ENCODE measurements around the gene ATG9B. TPM values are rescaled to one million over a fixed set of nuclear protein-coding genes. Genes with fewer than 3 reads are reported as not detected.

Gene ATG9B
- total and polyA plus RNA-seq, 4 donors = 0.78 to 2.8 (median 1.5) TPM

DNA sequence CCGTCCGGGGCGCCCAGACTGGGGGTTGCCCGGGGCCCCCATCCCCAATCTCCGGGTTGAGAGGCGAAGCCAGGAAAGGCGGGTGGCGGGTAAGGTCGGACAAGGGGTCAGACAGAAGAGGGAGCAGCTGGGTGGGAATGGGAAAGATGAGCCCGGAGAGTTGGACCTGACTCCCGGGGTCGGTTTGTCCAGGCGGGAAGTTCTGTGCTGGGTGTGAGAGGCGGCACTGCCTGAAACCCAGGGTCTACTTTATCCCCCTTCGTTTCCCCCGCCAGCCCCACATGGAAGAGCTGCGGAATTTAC, 35.8 kb upstream of the ATG9B start:
- Histone ChIP-seq H3K36me3 (ENCODE audit: control insufficient read depth in 4 of 4, insufficient read depth in 4 of 4, low read length in 4 of 4) (peaks cover 0 to 12% (median 7%) of the 10 kb centered on the region in 4 donors), H3K4me1 (ENCODE audit: control insufficient read depth in 5 of 5, insufficient read depth in 5 of 5, low read length in 5 of 5) (peaks cover 12 to 44% (median 26%) of the 10 kb centered on the region in 5 donors), H3K27me3 (ENCODE audit: control insufficient read depth in 3 of 3, insufficient read depth in 3 of 3, low read length in 2 of 3) (no peaks in the 10 kb centered on the region), H3K4me3 (peak overlapping the region; percentile 63), H3K9me3 (ENCODE audit: control insufficient read depth in 4 of 4, insufficient read depth in 3 of 4, low read length in 3 of 4) (no peaks in the 10 kb centered on the region), H3K27ac (ENCODE audit: low read depth in 1 of 2, low read length in 1 of 2) (peak overlapping the region; percentile 37 to 96), H3K9ac (ENCODE audit: insufficient read depth in 1 of 2, low read length in 2 of 2) (peak overlapping the region in 1 of 2 donors; percentile 34)
- 2% methylated on average over 13 to 17 of the region's 17 CpGs for WGBS, 2 donors
- ATAC-seq (ENCODE audit: insufficient read depth, low FRiP score) = no peak
- DNase-seq = no peak
- TF ChIP-seq, protein P1, sequence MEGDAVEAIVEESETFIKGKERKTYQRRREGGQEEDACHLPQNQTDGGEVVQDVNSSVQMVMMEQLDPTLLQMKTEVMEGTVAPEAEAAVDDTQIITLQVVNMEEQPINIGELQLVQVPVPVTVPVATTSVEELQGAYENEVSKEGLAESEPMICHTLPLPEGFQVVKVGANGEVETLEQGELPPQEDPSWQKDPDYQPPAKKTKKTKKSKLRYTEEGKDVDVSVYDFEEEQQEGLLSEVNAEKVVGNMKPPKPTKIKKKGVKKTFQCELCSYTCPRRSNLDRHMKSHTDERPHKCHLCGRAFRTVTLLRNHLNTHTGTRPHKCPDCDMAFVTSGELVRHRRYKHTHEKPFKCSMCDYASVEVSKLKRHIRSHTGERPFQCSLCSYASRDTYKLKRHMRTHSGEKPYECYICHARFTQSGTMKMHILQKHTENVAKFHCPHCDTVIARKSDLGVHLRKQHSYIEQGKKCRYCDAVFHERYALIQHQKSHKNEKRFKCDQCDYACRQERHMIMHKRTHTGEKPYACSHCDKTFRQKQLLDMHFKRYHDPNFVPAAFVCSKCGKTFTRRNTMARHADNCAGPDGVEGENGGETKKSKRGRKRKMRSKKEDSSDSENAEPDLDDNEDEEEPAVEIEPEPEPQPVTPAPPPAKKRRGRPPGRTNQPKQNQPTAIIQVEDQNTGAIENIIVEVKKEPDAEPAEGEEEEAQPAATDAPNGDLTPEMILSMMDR (IDR thresholded peaks at IDR 0.05; ENCODE audit: control extremely low read depth, extremely low read depth) = no peak

DNA sequence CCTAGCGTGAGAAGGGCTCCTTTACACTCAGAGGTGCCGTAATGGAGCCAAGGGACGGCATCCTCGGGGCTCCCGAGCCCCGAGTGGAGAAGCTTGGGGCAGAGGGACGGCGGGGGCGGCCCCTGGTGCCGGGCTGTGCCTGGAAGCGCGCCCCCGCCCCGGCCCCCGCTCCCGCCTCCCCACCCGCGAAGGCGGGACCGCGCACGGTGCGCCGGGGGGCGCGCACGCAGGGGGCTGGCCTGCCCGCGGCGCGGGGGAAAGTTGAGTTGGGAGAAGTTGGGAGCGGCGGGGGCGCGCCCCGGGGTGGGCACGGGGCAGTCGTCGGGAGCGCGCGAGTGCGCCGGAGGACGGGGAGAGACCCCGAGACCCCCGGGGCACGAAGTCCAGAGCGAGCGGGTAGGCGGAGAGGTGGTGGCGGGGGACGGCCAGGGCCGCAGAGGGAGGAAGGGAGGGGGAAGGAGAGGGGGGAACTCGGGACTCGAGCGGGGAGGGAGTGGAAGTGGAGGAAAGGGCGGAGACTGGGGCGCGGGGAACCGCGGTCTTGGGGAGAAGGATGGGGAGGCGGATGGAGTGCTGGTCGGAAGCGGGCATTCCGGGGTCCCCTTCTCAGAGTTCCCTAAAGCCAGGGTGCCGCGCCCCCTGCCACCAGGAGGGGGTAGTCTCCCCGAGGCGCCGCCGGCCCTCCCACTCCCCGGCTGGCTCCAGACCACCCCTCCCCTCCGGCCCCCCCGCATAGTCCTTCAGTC, 35.2 kb upstream of the ATG9B start, which contains the start of gene SLC4A2:
Gene SLC4A2, plus strand, starts transcription at position 223 of the 746 bp plus-strand sequence. CDS start 2,399 bp downstream, outside the sequence.
- peak; percentile 55 for ATAC-seq (ENCODE audit: insufficient read depth, low FRiP score)
- H3K9ac ChIP-seq (ENCODE audit: insufficient read depth in 1 of 2, low read length in 2 of 2) = peak within 1 kb of the TSS; percentile 42 to 93
- TF ChIP-seq, protein P1 (IDR thresholded peaks at IDR 0.05; ENCODE audit: control extremely low read depth, extremely low read depth) = no peak
- H3K36me3 ChIP-seq (ENCODE audit: control insufficient read depth in 4 of 4, insufficient read depth in 4 of 4, low read length in 4 of 4) = peaks cover 0 to 7% (median 3%) of the 10 kb centered on the region in 4 donors
- no peaks in the 10 kb centered on the region for H3K9me3 ChIP-seq (ENCODE audit: control insufficient read depth in 4 of 4, insufficient read depth in 3 of 4, low read length in 3 of 4)
- H3K4me1 ChIP-seq (ENCODE audit: control insufficient read depth in 5 of 5, insufficient read depth in 5 of 5, low read length in 5 of 5) = peaks cover 12 to 44% (median 26%) of the 10 kb centered on the region in 5 donors
- H3K27ac ChIP-seq (ENCODE audit: low read depth in 1 of 2, low read length in 1 of 2) = peak within 1 kb of the TSS; percentile 96
- peak within 1 kb of the TSS; percentile 63 for H3K4me3 ChIP-seq
- H3K27me3 ChIP-seq (ENCODE audit: control insufficient read depth in 3 of 3, insufficient read depth in 3 of 3, low read length in 2 of 3) = no peaks in the 10 kb centered on the region
- WGBS, 2 donors = 1% methylated on average over 44 to 75 of the region's 75 CpGs
- DNase-seq = peak; percentile 86 to 92 (median 88)

DNA sequence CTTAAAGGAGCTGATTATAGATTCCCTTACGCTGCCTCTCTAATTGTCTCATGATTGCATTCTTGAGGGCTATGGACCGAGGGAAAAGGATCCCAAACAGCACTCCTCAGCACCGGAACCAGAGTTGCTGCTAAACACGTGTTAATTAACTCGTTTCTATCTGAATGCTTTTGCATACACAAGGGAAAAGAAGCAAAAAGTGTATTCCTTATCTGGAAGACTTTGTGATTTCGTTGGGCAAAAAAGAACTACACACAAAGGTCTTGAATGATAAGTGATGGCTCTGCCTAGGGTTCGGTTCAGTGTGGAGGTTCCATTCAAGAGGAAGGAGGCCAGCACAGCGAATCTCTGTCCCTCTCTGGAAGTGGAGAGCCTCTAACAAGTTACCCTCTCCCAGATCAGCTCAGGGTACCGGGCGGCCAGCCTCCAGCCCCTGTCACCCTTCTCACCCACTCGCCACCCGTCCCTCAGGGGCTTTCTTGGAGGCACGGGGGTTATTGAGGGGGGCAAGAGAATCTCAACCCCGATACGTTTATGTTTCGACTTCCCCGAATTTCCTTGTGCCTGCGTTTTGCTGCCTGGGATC, 34.6 kb upstream of the ATG9B start:
- DNase-seq = no peak

More for the DNA sequence above, 34.6 kb upstream of the ATG9B start:
- ATAC-seq (ENCODE audit: insufficient read depth, low FRiP score) = no peak
- peak overlapping the region; percentile 42 to 93 for H3K9ac ChIP-seq (ENCODE audit: insufficient read depth in 1 of 2, low read length in 2 of 2)
- H3K36me3 ChIP-seq (ENCODE audit: control insufficient read depth in 4 of 4, insufficient read depth in 4 of 4, low read length in 4 of 4) = peaks cover 0 to 5% (median 0%) of the 10 kb centered on the region in 4 donors
- TF ChIP-seq, protein P1 (IDR thresholded peaks at IDR 0.05; ENCODE audit: control extremely low read depth, extremely low read depth) = no peak
- peak overlapping the region; percentile 30 for H3K4me3 ChIP-seq
- H3K9me3 ChIP-seq (ENCODE audit: control insufficient read depth in 4 of 4, insufficient read depth in 3 of 4, low read length in 3 of 4) = no peaks in the 10 kb centered on the region
- no peaks in the 10 kb centered on the region for H3K27me3 ChIP-seq (ENCODE audit: control insufficient read depth in 3 of 3, insufficient read depth in 3 of 3, low read length in 2 of 3)
- 7 to 8% methylated on average over 18 of the region's 18 CpGs for WGBS, 2 donors
- H3K4me1 ChIP-seq (ENCODE audit: control insufficient read depth in 5 of 5, insufficient read depth in 5 of 5, low read length in 5 of 5) = peaks cover 12 to 44% (median 26%) of the 10 kb centered on the region in 5 donors
- H3K27ac ChIP-seq (ENCODE audit: low read depth in 1 of 2, low read length in 1 of 2) = peak overlapping the region; percentile 96
